ENCODE results near the gene PLXNA4. TPM values are rescaled to one million over a fixed set of nuclear protein-coding genes. Genes with fewer than 3 reads are reported as not detected.

PLXNA4 gene
- polyA plus RNA-seq, 1 donor (not counting 4 experiments of a cell fraction or from before 2014, with no cell fraction given): 0.01 TPM

DNA sequence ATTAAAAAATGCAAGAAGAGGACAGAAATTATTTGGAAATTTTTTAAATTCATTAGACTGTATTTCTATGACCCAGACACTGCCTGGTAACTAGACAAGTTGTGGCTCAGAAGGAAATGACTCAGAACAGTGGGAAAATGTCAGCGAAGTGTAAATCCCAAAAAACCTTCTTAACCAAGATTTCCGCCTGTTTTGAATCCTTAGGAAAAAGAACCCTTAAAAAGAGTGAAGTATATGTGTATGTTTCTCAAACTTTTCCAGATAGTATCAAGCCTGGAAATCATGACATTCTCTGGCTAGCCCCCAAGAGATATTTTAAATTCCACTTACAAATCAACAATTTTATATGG lies 42.7 kb upstream of the PLXNA4 start:
- dilution Hi-C loops (cut with MboI; ENCODE audit: extremely low pct_ligation_motif_present, low sequenced_read_pairs): no loop called here
- H3K4me2 ChIP-seq (ENCODE audit: control insufficient read depth, extremely low read depth, insufficient read depth, low read depth, low read length): no peak overlapping the region
- no peaks in the 10 kb centered on the region for H3K4me1 ChIP-seq (ENCODE audit: control insufficient read depth, extremely low read depth, insufficient read depth, low read length)
- H3K4me3 ChIP-seq (ENCODE audit: control insufficient read depth in 2 of 3, extremely low read depth in 1 of 3, insufficient read depth in 2 of 3, low read depth in 1 of 3, low read length in 3 of 3): no peak overlapping the region
- H2AFZ ChIP-seq (ENCODE audit: control insufficient read depth, low read length): no peak overlapping the region
- H3K9me3 ChIP-seq (ENCODE audit: control insufficient read depth, low read depth, low read length): no peaks in the 10 kb centered on the region
- DNase-seq (ENCODE audit: low read depth, low spot score): no peak
- no peaks in the 10 kb centered on the region for H3K79me2 ChIP-seq (ENCODE audit: control insufficient read depth, insufficient read depth, low read length)
- TF ChIP-seq, protein P1, sequence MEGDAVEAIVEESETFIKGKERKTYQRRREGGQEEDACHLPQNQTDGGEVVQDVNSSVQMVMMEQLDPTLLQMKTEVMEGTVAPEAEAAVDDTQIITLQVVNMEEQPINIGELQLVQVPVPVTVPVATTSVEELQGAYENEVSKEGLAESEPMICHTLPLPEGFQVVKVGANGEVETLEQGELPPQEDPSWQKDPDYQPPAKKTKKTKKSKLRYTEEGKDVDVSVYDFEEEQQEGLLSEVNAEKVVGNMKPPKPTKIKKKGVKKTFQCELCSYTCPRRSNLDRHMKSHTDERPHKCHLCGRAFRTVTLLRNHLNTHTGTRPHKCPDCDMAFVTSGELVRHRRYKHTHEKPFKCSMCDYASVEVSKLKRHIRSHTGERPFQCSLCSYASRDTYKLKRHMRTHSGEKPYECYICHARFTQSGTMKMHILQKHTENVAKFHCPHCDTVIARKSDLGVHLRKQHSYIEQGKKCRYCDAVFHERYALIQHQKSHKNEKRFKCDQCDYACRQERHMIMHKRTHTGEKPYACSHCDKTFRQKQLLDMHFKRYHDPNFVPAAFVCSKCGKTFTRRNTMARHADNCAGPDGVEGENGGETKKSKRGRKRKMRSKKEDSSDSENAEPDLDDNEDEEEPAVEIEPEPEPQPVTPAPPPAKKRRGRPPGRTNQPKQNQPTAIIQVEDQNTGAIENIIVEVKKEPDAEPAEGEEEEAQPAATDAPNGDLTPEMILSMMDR (optimal IDR thresholded peaks at IDR 0.05 in 1 of 3, IDR thresholded peaks at IDR 0.05 in 1 of 3, conservative IDR thresholded peaks at IDR 0.05 in 1 of 3; ENCODE audit: extremely low read depth in 1 of 3, insufficient read depth in 2 of 3, low read length in 3 of 3): no peak
- no peak for TF ChIP-seq EZH2 (IDR thresholded peaks at IDR 0.05; ENCODE audit: low read length)
- FAIRE-seq: no peak
- no peak overlapping the region for H3K27ac ChIP-seq (ENCODE audit: control insufficient read depth, insufficient read depth, low read length)
- H3K36me3 ChIP-seq (ENCODE audit: control insufficient read depth in 2 of 2, extremely low read depth in 1 of 2, insufficient read depth in 2 of 2, low read length in 2 of 2): no peaks in the 10 kb centered on the region
- H3K9me1 ChIP-seq (ENCODE audit: control insufficient read depth, extremely low read depth, insufficient read depth, low read length): no peaks in the 10 kb centered on the region
- H4K20me1 ChIP-seq (ENCODE audit: control insufficient read depth, extremely low read depth, insufficient read depth, low read length): no peaks in the 10 kb centered on the region
- no peak overlapping the region for H3K9ac ChIP-seq (ENCODE audit: control insufficient read depth, extremely low read depth, insufficient read depth, low read length)
- H3K27me3 ChIP-seq (ENCODE audit: control insufficient read depth, extremely low read depth, insufficient read depth, low read length): peaks cover 20% of the 10 kb centered on the region

DNA sequence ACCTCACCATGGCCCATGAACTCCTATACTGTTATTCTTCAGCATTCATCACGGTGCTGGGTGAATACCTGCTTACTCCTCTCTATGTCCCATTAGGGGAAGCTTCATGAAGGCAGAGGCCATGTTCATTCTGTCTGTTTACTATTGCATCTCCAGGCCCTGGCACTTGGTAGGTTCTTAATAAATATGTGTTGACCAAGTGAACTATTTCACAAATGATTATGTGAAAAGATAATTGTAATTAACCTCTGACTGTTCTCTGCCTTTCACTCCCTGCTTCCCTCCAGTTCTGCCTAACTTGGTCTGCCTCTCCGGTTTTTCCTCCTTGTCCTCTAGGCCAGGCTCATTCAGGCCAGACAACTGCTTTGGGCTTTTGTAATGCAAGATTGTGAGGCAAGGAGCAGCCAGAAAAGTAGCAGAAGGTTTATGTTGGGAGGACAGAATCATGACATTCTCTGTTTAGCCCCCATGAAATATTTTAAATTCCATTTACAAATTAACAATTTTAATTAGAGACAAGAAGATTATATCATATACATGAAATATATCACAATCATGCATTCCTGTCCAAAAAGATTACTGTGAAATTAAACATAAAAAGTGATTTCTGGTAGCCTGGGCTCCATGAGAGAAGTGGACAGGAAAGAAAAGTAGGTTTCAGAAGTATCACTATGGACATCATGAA lies 42.1 kb upstream of the PLXNA4 start:
- H3K4me3 ChIP-seq (ENCODE audit: control insufficient read depth in 2 of 3, extremely low read depth in 1 of 3, insufficient read depth in 2 of 3, low read depth in 1 of 3, low read length in 3 of 3): no peak overlapping the region
- H3K79me2 ChIP-seq (ENCODE audit: control insufficient read depth, insufficient read depth, low read length): no peaks in the 10 kb centered on the region
- H3K36me3 ChIP-seq (ENCODE audit: control insufficient read depth in 2 of 2, extremely low read depth in 1 of 2, insufficient read depth in 2 of 2, low read length in 2 of 2): no peaks in the 10 kb centered on the region
- no peaks in the 10 kb centered on the region for H3K9me3 ChIP-seq (ENCODE audit: control insufficient read depth, low read depth, low read length)
- DNase-seq (ENCODE audit: low read depth, low spot score): no peak
- no peaks in the 10 kb centered on the region for H3K9me1 ChIP-seq (ENCODE audit: control insufficient read depth, extremely low read depth, insufficient read depth, low read length)
- no peak overlapping the region for H3K27ac ChIP-seq (ENCODE audit: control insufficient read depth, insufficient read depth, low read length)
- H2AFZ ChIP-seq (ENCODE audit: control insufficient read depth, low read length): no peak overlapping the region
- H4K20me1 ChIP-seq (ENCODE audit: control insufficient read depth, extremely low read depth, insufficient read depth, low read length): no peaks in the 10 kb centered on the region
- H3K9ac ChIP-seq (ENCODE audit: control insufficient read depth, extremely low read depth, insufficient read depth, low read length): no peak overlapping the region
- H3K4me2 ChIP-seq (ENCODE audit: control insufficient read depth, extremely low read depth, insufficient read depth, low read depth, low read length): no peak overlapping the region
- TF ChIP-seq EZH2 (IDR thresholded peaks at IDR 0.05; ENCODE audit: low read length): no peak
- TF ChIP-seq, protein P1 (optimal IDR thresholded peaks at IDR 0.05 in 1 of 3, IDR thresholded peaks at IDR 0.05 in 1 of 3, conservative IDR thresholded peaks at IDR 0.05 in 1 of 3; ENCODE audit: extremely low read depth in 1 of 3, insufficient read depth in 2 of 3, low read length in 3 of 3): no peak
- H3K27me3 ChIP-seq (ENCODE audit: control insufficient read depth, extremely low read depth, insufficient read depth, low read length): peaks cover 22% of the 10 kb centered on the region
- dilution Hi-C loops (cut with MboI; ENCODE audit: extremely low pct_ligation_motif_present, low sequenced_read_pairs): no loop called here
- H3K4me1 ChIP-seq (ENCODE audit: control insufficient read depth, extremely low read depth, insufficient read depth, low read length): no peaks in the 10 kb centered on the region
- no peak for FAIRE-seq

Measured in keratinocyte (primary cell).